Iris pigment epithelial cell (primary cell): ENCODE data around the gene ZMYND19.
"Not testable (repeated sequence)": the region's sequence is repeated elsewhere in the genome, so short reads cannot be mapped to it uniquely, and the experiment has no call there.

ENCODE experiments used
- DNase-seq: peaks from one replicate; pipeline ENCODE4 v3.0.0-alpha.2; 2011; ENCODE audit warnings: low read depth

Gene ZMYND19

DNA sequence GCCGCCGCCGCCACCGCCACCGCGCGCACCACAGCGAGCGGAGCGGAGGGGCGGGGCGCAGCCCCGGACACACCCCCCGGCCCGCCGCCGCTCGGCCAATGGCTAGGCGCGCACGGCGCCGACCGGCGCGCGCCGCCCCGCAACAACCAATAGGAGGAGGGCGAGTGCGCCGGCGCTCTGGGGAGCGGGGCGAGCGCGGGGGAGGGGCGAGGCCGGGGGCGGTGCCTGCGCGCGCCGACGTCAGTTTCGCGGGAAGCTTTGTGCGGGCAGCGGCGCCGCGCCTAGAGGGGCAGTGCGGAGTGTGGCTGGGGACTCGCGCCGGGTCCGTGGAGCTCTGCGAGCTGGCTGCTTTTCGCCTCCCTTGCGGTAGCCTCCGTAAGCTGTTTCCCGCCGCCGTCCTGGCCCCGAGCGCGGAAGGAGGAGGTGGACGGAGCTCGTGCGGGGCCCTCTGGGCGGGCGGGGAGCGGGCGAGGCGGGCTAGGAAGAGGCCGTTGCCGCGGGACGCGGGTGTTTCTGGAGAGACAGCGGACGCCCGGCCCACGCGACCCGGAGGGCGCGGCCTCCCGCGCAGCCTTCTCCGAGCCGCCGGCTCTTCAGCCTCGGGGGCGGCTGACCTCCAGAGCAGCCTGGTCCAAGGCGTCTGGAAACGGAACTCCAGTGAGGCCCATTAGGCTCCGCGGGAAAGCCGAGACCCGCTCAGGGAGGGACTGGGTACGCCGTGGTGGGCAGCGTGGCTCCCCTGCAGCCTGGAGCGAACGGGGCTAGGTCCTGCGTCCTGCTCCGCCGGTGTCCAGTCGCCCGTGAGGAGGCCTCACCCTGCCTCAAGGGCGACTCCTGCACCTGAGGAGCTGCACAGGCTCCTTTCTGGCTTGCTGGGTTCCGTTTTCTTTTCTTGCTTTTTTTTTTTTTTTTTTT, at the start of gene ZMYND19:
TSS of gene ZMYND19 (minus strand) at position 44 of the 915 bp plus-strand sequence. CDS start 249 bp downstream, outside the sequence.
- DNase-seq = peak; percentile 81

DNA sequence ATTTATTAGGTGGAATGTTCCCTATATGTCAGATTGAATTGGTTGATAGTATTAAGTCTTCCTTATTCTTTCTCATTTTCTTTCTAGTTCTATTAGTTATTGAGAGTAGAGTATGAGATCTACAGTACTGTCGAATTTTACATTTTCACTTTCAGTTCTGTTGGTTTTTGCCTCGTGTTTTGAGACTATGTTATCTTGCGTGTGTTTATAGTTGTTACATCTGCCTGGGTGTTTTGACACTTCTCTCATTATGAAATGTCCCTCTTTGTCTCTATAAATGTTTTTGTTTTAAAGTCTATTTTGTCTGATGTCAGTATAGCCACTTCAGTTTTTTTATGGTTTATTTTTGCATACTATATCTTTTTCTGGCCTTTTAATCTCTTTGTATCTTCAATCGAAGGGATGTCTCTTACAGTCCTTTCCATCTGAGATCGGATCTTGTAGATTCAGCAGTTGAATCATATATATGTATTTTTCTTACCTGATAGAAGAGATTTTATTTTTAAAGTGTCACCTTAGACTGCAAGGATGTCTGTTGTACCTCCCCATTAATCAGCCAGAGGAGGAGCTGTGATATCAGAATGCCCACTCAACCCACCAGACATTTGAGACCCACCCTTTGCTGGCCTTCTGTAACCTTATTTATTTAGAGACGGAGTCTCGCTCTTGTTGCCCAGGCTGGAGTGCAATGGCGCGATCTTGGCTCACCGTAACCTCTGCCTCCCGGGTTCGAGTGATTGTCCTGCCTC, 49.2 kb upstream of the ZMYND19 start:
- DNase-seq = peak; percentile 26

DNA sequence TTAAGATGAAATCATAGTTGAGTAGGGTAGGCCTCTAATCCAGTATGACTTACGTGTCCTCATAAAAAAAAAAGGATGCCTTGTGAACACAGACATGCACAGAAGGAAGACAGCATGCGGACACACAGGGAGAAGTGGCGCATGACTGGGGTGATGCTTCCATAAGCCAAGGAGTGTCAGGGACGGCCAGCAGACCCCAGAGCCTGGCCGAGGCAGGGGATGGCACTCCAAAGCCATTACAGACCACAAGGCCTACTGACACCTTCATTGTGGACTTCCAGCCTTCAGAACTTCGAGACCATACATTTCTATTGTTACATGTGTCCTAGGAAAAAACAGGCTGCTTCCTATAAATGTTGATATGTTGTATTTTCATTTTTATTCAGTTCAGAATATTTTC, 48.4 kb upstream of the ZMYND19 start:
- DNase-seq = peak; percentile 23

- DNase-seq = no peak
These were observed 43.7 kb upstream of the ZMYND19 start for GRCh38 chr9:137634016-137634415.

- peak; percentile 19 for DNase-seq
These were observed 42.2 kb upstream of the ZMYND19 start for GRCh38 chr9:137632230-137633161.

- no peak for DNase-seq
These were observed 41.3 kb upstream of the ZMYND19 start for GRCh38 chr9:137631345-137632229.

- DNase-seq = peak; percentile 24
These were observed 40.4 kb upstream of the ZMYND19 start for GRCh38 chr9:137630679-137631078.

- peak; percentile 24 for DNase-seq
These were observed 39.8 kb upstream of the ZMYND19 start for GRCh38 chr9:137630126-137630525.

GRCh38 chr9:137627406-137627805, 37.1 kb upstream of the ZMYND19 start:
- not testable (repeated sequence) for DNase-seq

- no peak for DNase-seq
These were observed 36.2 kb upstream of the ZMYND19 start for GRCh38 chr9:137626464-137626863.

GRCh38 chr9:137622211-137622610, 31.9 kb upstream of the ZMYND19 start:
- not testable (repeated sequence) for DNase-seq

- DNase-seq = peak; percentile 30
These were observed 30.9 kb upstream of the ZMYND19 start for GRCh38 chr9:137621131-137621757.

DNA sequence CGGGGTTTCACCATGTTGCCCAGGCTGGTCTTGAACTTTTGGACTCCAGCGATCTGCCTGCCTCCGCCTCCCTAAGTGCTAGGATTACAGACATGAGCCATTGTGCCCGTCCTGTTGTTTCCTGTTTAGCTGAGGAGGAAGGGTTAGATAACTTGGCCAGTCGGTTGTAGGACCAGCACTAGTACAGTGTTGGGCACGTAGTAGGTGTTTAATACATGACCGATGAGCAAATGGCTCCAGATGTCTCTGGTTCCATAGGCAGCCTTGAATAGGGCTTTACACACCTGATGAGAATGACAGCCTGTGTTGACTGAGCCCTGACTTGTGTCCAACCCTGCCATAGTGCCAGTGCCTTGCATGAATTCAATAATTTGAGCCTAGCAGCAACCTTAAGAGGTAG, 30.3 kb upstream of the ZMYND19 start:
- DNase-seq = no peak

GRCh38 chr9:137620048-137620405, 29.7 kb upstream of the ZMYND19 start:
- DNase-seq = no peak

GRCh38 chr9:137619240-137620047, 29.1 kb upstream of the ZMYND19 start:
- DNase-seq = peak; percentile 50

DNA sequence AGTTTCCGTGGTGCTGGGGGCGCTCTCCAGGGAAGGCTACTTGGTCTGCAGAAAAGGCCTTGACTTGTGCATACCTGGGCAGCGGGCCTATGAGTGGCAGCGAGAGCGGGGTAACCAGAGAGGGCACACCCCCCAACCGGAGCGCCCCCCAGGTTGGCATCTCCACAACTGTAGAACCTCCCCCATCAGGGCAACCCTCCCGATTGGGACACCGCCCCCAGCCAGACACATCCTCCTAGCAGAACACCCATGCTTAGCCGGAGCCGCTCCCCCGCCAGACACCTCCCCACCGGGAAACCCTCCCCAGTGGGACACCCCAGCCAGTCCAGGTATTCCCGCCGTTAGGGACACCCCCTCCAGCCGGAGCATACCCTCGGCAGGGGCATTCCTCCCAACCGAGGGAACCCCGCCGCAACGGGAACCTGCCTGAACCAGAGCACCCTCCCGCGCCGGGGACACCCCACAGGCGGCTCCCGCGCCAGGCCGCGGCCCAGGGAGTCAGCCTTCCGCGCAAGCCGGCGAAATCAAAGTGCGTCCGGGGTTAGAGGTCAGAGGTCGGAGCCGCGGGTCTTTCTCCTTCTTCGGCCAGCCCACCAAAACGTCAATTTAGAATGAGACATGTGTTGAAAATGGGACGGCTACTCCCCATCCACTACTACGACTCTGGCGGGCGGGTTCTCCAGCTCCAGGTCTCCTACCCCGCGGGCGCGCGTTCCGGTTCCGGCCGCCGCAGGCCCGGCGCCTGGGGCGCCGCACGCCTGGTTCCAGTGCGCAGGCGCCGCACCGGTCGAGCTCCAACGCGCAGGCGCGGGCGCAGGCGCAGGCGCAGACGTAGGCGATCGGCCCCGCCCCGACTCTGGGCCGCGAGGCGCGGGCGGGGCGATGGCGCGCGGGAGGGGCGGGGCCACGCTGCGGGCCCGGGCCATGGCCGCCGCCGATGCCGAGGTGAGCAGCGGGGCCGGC, 28.1 kb upstream of the ZMYND19 start, which contains the start of gene EHMT1:
TSS of gene EHMT1 (plus strand) at position 901 of the 963 bp plus-strand sequence. CDS start at position 925, 24 bp downstream.
- DNase-seq = peak; percentile 67

DNA sequence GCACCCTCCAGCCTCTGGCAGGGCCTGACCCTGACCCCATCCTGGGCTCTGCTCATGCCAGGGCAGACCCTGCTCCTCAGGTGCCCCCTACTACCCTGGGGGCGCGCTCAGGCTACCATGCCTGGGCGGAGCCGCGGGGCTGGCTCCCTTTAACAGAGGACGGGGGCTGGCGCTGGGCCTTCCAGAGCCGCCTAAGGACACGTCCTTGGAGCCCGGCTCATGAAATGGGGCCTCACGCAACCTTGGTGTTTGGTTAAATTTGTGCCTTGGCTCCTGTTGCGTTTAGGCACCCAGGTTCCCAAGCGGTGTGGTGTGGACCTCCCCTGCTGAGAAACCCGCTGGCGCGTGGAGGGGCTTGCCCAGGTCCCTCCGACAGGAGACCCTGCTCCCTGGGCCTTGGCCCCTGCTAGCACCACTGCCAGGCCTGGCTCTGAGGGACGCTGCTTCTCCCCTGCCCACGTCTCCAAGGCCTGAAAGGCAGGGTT, 25.1 kb upstream of the ZMYND19 start:
- DNase-seq = no peak
